Urothelium cell line (cell line): ENCODE results near the gene XIAP.

Experiments
- DNase-seq: peaks from one replicate; pipeline ENCODE4 v3.0.0; 2011; ENCODE audit warnings: low spot score, mixed read lengths
- FAIRE-seq: peaks from 2 replicates; lab custom pipeline; 2011; peaks lifted over from hg19 to GRCh38; lab: Jason Lieb, UNC

XIAP gene

GRCh38 chrX:123949846-123950245, 90.0 kb downstream of the XIAP start:
- FAIRE-seq (no peak), DNase-seq (no peak)

GRCh38 chrX:123959281-123960063, 99.6 kb downstream of the XIAP start:
- peak; percentile 4 for DNase-seq
- no peak for FAIRE-seq

GRCh38 chrX:123960956-123961267, 101.1 kb downstream of the XIAP start:
- FAIRE-seq: no peak

DNA sequence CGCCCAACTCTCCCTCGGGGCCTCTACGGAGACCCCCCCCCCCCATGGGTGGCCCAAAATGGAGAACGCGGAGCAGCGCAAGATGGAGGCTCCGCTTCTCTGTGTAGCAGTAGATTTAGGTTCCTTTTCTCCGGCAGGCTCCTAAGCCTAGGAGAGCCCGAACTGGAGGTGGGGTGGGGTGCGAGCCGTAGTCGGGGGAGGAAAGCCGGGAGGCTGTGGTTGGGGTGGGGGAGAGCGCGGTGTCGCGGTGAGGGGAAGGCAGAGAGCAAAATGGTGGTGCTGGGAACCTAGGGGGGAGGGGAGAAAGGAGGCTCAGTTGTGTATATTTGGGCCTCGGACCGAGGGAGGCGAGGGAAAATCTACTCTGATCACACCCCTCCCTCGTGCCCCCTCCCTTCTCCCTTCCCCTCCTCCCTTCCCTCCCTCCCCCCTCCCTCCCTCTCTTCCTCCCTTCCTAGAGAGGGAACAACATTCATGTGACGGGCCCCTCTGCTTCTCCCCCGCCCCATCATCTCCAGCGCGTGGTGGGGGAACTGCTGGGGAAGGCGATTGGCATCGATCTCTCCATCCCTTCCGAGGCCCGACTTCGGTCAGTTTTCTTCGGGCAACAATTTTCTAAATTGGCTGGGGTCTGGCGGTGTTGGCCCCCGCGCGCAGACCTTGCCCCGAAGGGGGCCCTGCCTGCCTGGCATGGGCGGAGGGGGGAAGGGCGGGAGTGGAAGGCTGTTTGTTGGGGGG, 101.6 kb downstream of the XIAP start, which contains the start of gene STAG2:
TSS of gene STAG2 (plus strand) at position 439 of the 738 bp plus-strand sequence. CDS start 60,922 bp downstream, outside the sequence.
- FAIRE-seq (no peak), DNase-seq (peak; percentile 23)

More at GRCh38 chrX:123960956-123961267, 101.1 kb downstream of the XIAP start:
- DNase-seq: no peak

GRCh38 chrX:123962006-123962467, 102.2 kb downstream of the XIAP start:
- FAIRE-seq: no peak

DNA sequence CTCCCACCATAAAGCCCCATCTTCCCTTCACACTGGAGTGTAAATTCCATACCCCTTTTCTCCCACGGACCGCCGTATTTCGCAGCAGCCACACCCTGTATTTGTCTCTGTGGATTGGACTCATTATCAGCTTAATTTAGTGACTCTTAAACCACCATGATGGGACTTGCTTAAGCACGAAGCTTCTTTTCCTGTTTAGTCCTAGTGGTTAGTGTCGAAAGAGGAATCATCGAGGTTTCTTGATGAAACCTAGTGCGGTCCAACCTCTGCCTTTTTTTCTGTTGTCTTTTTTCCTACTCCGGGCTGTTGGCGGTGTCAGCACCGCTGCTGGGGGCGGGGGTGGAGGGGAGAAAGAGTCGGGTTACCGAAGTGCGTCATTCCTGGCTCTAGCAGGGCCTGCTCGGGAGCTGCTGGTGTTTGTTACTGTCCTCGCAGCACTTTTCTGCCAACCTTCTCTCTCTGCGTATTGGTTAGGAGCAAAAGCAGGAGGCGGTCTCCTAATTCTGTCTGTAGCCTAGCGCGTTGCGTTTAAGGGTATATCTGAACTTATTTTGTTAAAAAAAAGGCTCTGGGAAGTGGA, 103.0 kb downstream of the XIAP start:
- peak; percentile 67 for DNase-seq
- FAIRE-seq: no peak

More at GRCh38 chrX:123962006-123962467, 102.2 kb downstream of the XIAP start:
- DNase-seq: no peak
